DMS114 treated with DMSO at 0.1 percent for 48 hours (cell line): ENCODE measurements around the gene FASTKD1.
"Not testable (repeated sequence)": the region's sequence is repeated elsewhere in the genome, so short reads cannot be mapped to it uniquely, and the experiment has no call there.

Experiments
- DNase-seq: peaks from one replicate; lab custom pipeline; 2025; ENCODE audit not compliant: unreplicated experiment; lab: John Stamatoyannopoulos, UW

FASTKD1 gene

GRCh38 chr2:169571571-169571970 is 2.1 kb downstream of the FASTKD1 start:
- DNase-seq = no peak

DNA sequence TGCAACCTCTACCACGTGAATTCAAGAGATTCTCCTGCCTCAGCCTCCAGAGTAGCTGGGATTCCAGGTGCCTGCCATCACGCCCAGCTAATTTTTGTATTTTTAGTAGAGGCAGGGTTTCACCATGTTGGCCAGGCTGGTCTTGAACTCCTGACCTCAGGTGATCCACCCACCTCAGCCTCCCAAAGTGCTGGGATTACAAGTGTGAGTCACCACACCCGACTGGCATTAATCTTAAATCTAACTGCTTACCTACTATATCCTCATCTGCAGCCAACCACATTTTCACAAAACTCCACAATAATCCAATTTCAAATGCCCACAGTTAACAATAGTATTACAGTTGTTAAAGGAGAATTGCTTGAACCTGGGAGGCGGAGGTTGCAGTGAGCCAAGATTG is 2.9 kb downstream of the FASTKD1 start:
- not testable (repeated sequence) for DNase-seq

GRCh38 chr2:169569948-169570347 is 3.7 kb downstream of the FASTKD1 start:
- no peak for DNase-seq

DNA sequence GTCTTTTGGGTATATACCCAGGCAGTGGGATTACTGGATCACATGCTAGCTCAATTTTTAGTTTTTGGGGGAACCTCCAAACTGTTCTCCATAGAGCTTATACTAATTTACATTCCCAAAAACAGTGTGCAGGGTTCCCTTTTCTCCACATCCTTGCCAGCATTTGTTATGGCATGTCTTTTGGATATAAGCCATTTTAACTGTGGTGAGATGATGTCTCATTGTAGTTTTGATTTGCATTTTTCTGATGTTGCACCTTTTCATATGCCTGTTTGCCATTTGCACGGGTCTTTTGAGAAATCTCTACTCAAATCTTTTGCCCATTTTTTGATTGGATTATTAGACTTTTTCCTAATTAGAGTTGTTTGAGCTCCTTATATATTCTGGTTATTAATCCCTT is 8.0 kb downstream of the FASTKD1 start:
- no peak for DNase-seq

- no peak for DNase-seq
Measured at GRCh38 chr2:169562519-169562918, 11.1 kb downstream of the FASTKD1 start.

DNA sequence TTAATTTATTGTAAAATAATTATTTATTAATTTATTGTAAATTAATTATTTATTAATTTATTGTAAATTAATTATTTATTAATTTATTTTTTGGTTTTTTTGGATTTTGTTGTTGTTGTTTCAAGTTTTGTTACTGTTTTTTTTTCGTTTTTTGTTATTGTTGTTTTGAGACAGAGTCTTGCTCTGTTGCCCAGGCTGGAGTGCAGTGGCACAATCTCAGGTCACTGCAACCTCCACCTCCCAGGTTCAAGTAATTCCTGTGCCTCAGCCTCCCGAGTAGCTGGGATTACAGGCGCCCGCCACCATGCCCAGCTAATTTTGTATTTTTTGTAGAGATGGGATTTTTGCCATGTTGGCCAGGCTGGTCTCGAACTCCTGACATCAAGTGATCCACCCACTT is 11.6 kb downstream of the FASTKD1 start:
- DNase-seq = not testable (repeated sequence)

- DNase-seq = no peak
Measured at GRCh38 chr2:169561364-169561763, 12.3 kb downstream of the FASTKD1 start.

GRCh38 chr2:169546756-169547155 is 26.9 kb downstream of the FASTKD1 start:
- DNase-seq = no peak

- DNase-seq = no peak
Measured at GRCh38 chr2:169542433-169542832, 31.2 kb downstream of the FASTKD1 start.

DNA sequence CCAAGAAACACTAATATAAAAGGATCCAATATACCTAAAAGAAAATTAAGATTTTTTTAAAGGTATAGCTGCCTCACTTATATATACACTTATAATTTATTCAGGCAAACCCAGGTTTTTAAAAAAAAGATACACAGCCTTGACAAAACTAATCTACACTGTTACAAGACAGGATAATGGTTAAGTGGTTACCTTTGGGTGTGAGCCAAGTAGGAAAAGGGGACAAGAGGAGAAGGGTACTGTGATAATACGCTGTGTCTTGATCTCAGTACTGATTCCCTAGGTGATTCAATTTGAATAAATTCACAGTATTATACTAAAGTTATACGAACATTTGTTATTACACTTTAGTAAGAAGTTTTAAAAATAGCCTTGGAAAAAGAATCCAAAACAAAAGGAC is 33.5 kb downstream of the FASTKD1 start:
- DNase-seq = no peak

- not testable (repeated sequence) for DNase-seq
Measured at GRCh38 chr2:169539460-169539859, 34.2 kb downstream of the FASTKD1 start.

- DNase-seq = peak; percentile 8
Measured at GRCh38 chr2:169528271-169528701, 45.4 kb downstream of the FASTKD1 start.

DNA sequence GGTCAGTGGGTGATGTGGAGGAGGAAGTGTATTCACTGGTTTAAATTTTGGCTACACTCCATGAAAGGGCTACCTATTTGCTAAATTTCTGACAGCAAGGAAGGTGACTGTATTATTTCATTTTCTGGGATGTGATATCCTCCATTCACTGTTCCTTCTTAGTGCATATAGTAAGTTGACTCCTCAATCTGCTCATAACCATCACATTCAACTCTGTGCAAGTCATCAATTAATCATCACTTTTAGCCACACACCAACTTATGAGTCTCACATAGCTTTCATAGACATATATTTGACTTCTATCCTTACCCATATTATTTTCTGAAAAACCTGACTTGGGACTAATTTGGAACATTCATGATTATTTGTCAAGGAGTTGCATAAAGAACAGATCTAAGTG is 47.2 kb downstream of the FASTKD1 start:
- DNase-seq = no peak

GRCh38 chr2:169525434-169525833 is 48.2 kb downstream of the FASTKD1 start:
- DNase-seq = no peak

GRCh38 chr2:169523681-169524080 is 50.0 kb downstream of the FASTKD1 start:
- no peak for DNase-seq

DNA sequence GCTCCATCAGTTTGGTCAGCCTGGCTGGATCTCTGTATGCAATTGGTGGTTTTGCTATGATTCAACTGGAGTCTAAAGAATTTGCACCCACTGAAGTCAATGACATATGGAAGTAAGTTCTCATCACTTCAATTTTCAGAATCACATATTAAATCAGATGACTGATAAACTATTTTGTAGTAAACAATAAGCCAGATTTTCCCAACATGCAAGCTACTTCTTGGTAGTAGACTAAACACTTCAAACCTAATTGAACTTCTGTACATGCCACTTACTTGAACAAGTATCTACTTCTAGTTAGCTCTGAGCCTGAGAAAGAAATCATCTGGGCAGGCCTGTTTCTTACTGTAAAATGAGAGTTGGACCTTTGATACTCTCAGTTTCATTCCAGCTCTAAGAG is 52.8 kb downstream of the FASTKD1 start:
- DNase-seq = no peak

GRCh38 chr2:169516488-169516995 is 57.1 kb downstream of the FASTKD1 start:
- DNase-seq = not testable (repeated sequence)

GRCh38 chr2:169514758-169515157 is 58.9 kb downstream of the FASTKD1 start:
- not testable (repeated sequence) for DNase-seq

DNA sequence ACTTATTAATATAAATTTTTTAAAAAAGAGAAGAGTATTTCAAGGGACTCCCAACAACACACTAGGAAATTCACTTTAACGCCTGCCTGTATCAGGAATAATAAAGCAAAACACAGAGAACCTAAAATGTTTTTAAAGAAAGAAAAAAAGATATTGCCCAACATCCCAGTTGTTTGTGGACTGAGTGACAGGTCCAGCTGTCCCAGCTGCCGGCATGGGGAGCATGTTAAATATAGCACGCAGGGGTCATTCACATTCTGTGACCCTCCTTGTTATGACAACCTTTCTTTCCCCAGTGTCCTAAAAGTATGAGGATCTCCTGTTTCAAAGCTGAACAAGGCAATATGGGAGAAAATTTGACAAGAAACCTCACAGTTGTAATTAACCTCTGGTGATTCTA is 59.7 kb downstream of the FASTKD1 start:
- no peak for DNase-seq

- no peak for DNase-seq
Measured at GRCh38 chr2:169513094-169513493, 60.6 kb downstream of the FASTKD1 start.

GRCh38 chr2:169512525-169512924 is 61.1 kb downstream of the FASTKD1 start:
- no peak for DNase-seq

DNA sequence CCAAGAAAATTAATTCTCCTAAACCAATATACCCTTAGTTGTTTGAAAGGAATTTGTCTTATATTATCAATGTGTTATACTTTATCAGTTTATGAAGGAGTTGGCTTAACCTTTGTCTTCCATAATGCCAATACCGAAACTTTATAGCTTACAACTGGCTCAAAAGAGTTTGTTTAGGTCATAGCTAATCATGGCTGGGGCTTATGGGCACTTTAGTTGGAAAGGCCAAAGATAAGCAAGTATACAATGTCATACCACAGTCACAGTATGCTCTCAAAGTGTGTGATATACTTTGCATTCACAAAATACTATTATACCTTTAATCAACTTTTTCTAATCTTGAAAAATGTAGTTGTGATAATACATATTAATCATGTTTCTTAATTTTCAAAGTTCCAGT is 61.8 kb downstream of the FASTKD1 start:
- no peak for DNase-seq

DNA sequence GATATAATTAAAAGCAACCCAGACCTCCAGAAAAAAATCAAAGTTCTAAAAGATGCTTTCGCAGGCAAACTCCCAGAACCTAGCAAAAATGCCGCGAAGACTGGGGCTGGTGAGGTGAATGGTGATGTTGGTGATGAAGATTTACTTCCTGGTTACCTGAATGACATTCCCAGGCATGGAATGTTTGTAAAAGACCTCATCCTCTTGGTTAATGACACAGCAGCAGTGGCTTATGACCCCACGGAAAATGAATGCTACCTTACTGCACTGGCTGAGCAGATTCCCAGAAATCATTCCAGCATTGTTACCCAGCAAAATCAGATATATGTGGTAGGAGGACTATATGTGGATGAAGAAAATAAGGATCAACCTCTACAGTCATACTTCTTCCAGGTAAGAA is 63.2 kb downstream of the FASTKD1 start:
- no peak for DNase-seq

- DNase-seq = no peak
Measured at GRCh38 chr2:169509955-169510354, 63.7 kb downstream of the FASTKD1 start.
